Endothelial cell of umbilical vein (primary cell): Measurements from ENCODE around the gene FUT3. TPM values are rescaled to one million over a fixed set of nuclear protein-coding genes. Genes with fewer than 3 reads are reported as not detected.
A peak's percentile ranks its signal among the peaks of the same experiment; 100 is the strongest.

Experiments
- BruUV-seq: library from RNA; stranded (reverse); fragments of 400-500 nt; replicated peaks from 2 replicates; lab custom pipeline; 2021; lab: Mats Ljungman, UMichigan
- CTCF ChIA-PET: fragments of 300-600, 350-600 bp; sonication (Branson Sonifier 250); formaldehyde crosslinking; loops from one replicate; lab custom pipeline; 2021; ENCODE audit warnings: antibody characterized with exemption, inconsistent platforms; lab: Charles Lee
- POLR2A ChIA-PET: fragments of 300-600, 350-600 bp; sonication (Branson Sonifier 250); formaldehyde crosslinking; loops from one replicate; lab custom pipeline; 2021; ENCODE audit warnings: antibody characterized with exemption, inconsistent platforms; lab: Charles Lee
- DNase-seq: peaks from one replicate; pipeline ENCODE4 v3.0.0-alpha.2; 2011; ENCODE audit warnings: low read depth, low spot score
- FAIRE-seq: peaks from 2 replicates; lab custom pipeline; 2011; peaks lifted over from hg19 to GRCh38; lab: Jason Lieb, UNC
- H2AFZ ChIP-seq: 2 replicates; pipeline ENCODE4 v1.6.0; 2012; ENCODE audit warnings: low read depth, low read length, control low read depth, inconsistent platforms
- H3K27ac ChIP-seq: 2 replicates; pipeline ENCODE4 v1.5.1; 2011; ENCODE audit warnings: low read depth, mild to moderate bottlenecking, control low read depth, low read length, moderate library complexity; ENCODE audit not compliant: insufficient read depth
- H3K27me3 ChIP-seq, 2 experiments: 2 replicates each; pipeline versions ENCODE4 v1.6.0 to v1.6.1; 2011; ENCODE audit warnings: low read length in 2 of 2, mixed read lengths in 1 of 2; ENCODE audit not compliant: control insufficient read depth in 2 of 2, insufficient read depth in 2 of 2
- H3K36me3 ChIP-seq, 2 experiments: 2 replicates in 1 of 2; 3 replicates in 1 of 2; pipeline ENCODE4 v1.5.1; 2011; ENCODE audit warnings: low read length in 2 of 2, mild to moderate bottlenecking in 1 of 2, moderate library complexity in 1 of 2; ENCODE audit not compliant: control insufficient read depth in 2 of 2, insufficient read depth in 2 of 2; ENCODE audit errors: extremely low read depth in 1 of 2
- H3K4me1 ChIP-seq: 3 replicates; pipeline ENCODE4 v1.5.1; 2011; ENCODE audit warnings: mild to moderate bottlenecking, low read length; ENCODE audit not compliant: control insufficient read depth, insufficient read depth; ENCODE audit errors: extremely low read depth
- H3K4me2 ChIP-seq: 2 replicates; pipeline ENCODE4 v1.6.1; 2011; ENCODE audit warnings: low read length, control low read depth, mixed read lengths; ENCODE audit not compliant: insufficient read depth
- H3K4me3 ChIP-seq, 3 experiments: fragments of 200-600 bp in 1 of 3; sonication (generic), shearing (Covaris generic) in 1 of 3; replicated peaks in 1 of 3; 2 replicates each; pipeline ENCODE4 v1.5.1; 2011 to 2016; ENCODE audit warnings: control low read depth in 3 of 3, low read length in 3 of 3, mild to moderate bottlenecking in 2 of 3, inconsistent platforms in 1 of 3, low read depth in 1 of 3, moderate library complexity in 1 of 3; ENCODE audit not compliant: insufficient read depth in 1 of 3
- H3K79me2 ChIP-seq: 2 replicates; pipeline ENCODE4 v1.6.0; 2012; ENCODE audit warnings: low read length, inconsistent platforms; ENCODE audit not compliant: control insufficient read depth, insufficient read depth
- H3K9ac ChIP-seq: replicated peaks from 2 replicates; pipeline ENCODE3; 2011; ENCODE audit warnings: low read length, control low read depth; ENCODE audit not compliant: insufficient read depth; ENCODE audit errors: extremely low read depth
- H3K9me1 ChIP-seq: replicated peaks from 3 replicates; pipeline ENCODE4 v1.6.0; 2011; ENCODE audit warnings: mild to moderate bottlenecking, low read length; ENCODE audit not compliant: control insufficient read depth, insufficient read depth; ENCODE audit errors: extremely low read depth
- H3K9me3 ChIP-seq: replicated peaks from 2 replicates; pipeline ENCODE4 v1.5.1; 2012; ENCODE audit warnings: low read length, inconsistent platforms; ENCODE audit not compliant: control insufficient read depth, insufficient read depth
- H4K20me1 ChIP-seq: replicated peaks from 2 replicates; pipeline ENCODE3; 2011; ENCODE audit warnings: mild to moderate bottlenecking, low read length; ENCODE audit not compliant: control insufficient read depth, insufficient read depth; ENCODE audit errors: extremely low read depth
- EZH2 ChIP-seq: IDR thresholded peaks from 2 replicates; pipeline ENCODE4 v1.6.1; 2012; ENCODE audit warnings: borderline replicate concordance, low read depth, mild to moderate bottlenecking, moderate library complexity, low read length, inconsistent platforms; ENCODE audit not compliant: severe bottlenecking
- MYC ChIP-seq: IDR thresholded peaks from one replicate; pipeline ENCODE4 v1.6.1; 2011; ENCODE audit warnings: mild to moderate bottlenecking, low read depth, low read length
- POLR2A ChIP-seq: IDR thresholded peaks from 2 replicates; pipeline ENCODE4 v1.6.1; 2012; ENCODE audit warnings: low read depth, mild to moderate bottlenecking, control low read depth, low read length
- POLR2AphosphoS5 ChIP-seq: IDR thresholded peaks from 2 replicates; pipeline ENCODE4 v1.6.1; 2012; ENCODE audit warnings: low read depth, mild to moderate bottlenecking, control low read depth, low read length, moderate library complexity; ENCODE audit not compliant: insufficient read depth
- dilution Hi-C: fragments of 300-500 bp; cut with MboI; formaldehyde crosslinking; loops from one replicate; pipeline ENCODE4 v1.15.0; 2019; ENCODE audit warnings: low sequenced_read_pairs; ENCODE audit not compliant: extremely low pct_ligation_motif_present
- intact Hi-C: fragments of 100-400 bp; cut with micrococcal nuclease; formaldehyde crosslinking; loops from one replicate; pipeline ENCODE4 v1.10.0; 2022
- polyA plus RNA-seq, 4 experiments: library from polyadenylated mRNA; depleted of rRNA in 3 of 4; stranded (reverse) in 3 of 4; unstranded in 1 of 4; fragments of >200 nt; gene quantifications; 2 replicates each; pipeline versions ENCODE4 v1.2.1 to v1.2.3, GENCODE V29; 2011 to 2012; ENCODE audit warnings: missing spikeins in 1 of 4
- total RNA-seq: library from RNA; stranded (reverse); gene quantifications from 2 replicates; pipeline ENCODE4 v1.2.3, GENCODE V29; 2021
- TF ChIP-seq, protein P1 (sequence below), 2 donors: IDR thresholded peaks; 1 replicate in 1 of 2; 2 replicates in 1 of 2; pipeline ENCODE4 v1.5.1; 2011; ENCODE audit warnings: low read length in 2 of 2, mild to moderate bottlenecking in 2 of 2, moderate library complexity in 2 of 2, control low read depth in 1 of 2, inconsistent platforms in 1 of 2, low read depth in 1 of 2; ENCODE audit not compliant: insufficient read depth in 1 of 2; ENCODE audit errors: extremely low read depth in 1 of 2

The FUT3 gene
- total and polyA plus RNA-seq, 2 donors (not counting 3 experiments of a cell fraction or from before 2014, with no cell fraction given): not detected

GRCh38 chr19:5829567-5830310, 21.5 kb downstream of the FUT3 start:
- H3K9me3 ChIP-seq: no peaks in the 10 kb centered on the region
- H3K4me1 ChIP-seq: peaks cover 7% of the 10 kb centered on the region
- no peaks in the 10 kb centered on the region for H3K79me2 ChIP-seq
- H3K4me2 ChIP-seq: no peak overlapping the region
- H3K9me1 ChIP-seq: no peaks in the 10 kb centered on the region
- no peak overlapping the region for H3K27ac ChIP-seq
- no peaks in the 10 kb centered on the region for H4K20me1 ChIP-seq
- no peak for TF ChIP-seq POLR2A
- peak; percentile 41 for TF ChIP-seq EZH2
- H2AFZ ChIP-seq: peak overlapping the region; percentile 9
- ChIA-PET POLR2A (interaction anchor here (0.6 to 3.2 kb wide), 2 partner anchors 74 to 146 kb away, joined by 4 to 14 read pairs; partner anchors contain the start of genes NDUFA11 and VMAC), CTCF (interaction anchor here (0.6 to 3.1 kb wide), 4 partner anchors 19 to 64 kb away, joined by 3 to 42 read pairs (median 5); partner anchors contain the start of gene NRTN)
- H3K27me3 ChIP-seq: peaks cover 0 to 3% of the 10 kb centered on the region in 2 experiments
- no peak overlapping the region for H3K4me3 ChIP-seq
- no TSS peak for BruUV-seq
- FAIRE-seq (no peak), DNase-seq (no peak)
- dilution Hi-C loops: no loop called here
- intact Hi-C loops: loop anchor here (2.0 kb wide), 1 partner anchor 75 kb away; the partner anchor contains the start of gene VMAC
- H3K36me3 ChIP-seq: no peaks in the 10 kb centered on the region
- no peak overlapping the region for H3K9ac ChIP-seq

DNA sequence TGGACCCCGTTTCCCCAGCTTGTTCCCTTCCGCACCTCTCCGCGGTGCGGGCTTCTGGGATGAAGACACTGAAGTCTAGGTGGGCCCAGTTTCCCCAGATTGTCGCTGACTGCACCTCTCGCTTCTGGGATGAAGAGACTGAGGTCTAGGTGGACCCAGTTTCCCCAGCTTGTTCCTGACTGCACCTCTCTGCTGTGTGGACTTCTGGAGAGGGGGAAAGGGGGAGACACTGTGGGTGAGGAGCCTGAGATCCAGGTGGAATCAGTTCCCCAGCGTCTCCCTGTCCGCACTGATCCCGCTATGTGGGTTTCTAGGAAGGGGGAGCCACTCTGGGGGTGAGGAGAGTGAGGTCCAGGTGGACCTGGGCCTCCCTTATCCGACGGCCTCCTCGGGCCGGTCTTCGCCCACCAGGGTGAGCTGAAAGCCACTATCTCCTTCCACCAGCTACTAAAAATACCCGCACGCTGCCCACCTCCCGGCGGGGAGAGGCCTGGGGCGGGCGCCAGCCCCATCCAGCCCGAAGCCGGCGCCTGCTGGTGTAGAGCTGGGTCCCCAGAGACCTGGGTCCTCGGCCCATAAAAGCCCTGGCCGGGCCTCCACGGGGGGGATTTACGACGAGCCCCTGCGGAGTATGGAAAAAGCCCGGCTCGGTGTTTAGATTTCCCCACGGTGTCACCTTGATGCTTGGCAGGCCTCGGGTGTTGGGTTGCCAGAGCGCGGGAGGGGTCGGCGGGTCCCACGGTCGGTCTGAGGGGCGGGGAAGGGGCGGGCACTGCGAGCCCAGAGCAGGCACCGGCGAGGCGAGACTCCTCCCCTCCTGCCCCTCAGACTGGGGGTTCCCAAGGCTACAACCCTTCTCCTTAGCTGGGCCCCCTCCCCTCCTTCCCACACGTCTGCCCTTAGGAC, 22.3 kb downstream of the FUT3 start:
- no peaks in the 10 kb centered on the region for H3K36me3 ChIP-seq
- H4K20me1 ChIP-seq: no peaks in the 10 kb centered on the region
- POLR2A ChIA-PET: interaction anchor here (0.6 to 3.2 kb wide), 5 partner anchors 21 to 146 kb away, joined by 3 to 14 read pairs (median 4); partner anchors contain the start of genes NDUFA11 and VMAC
- TSS peak; percentile 97 for BruUV-seq
- H3K4me2 ChIP-seq: peak overlapping the region; percentile 55
- H3K27ac ChIP-seq: peak overlapping the region; percentile 36
- dilution Hi-C loops (no loop called here), intact Hi-C loops (loop anchor here (2.0 kb wide), 1 partner anchor 76 kb away; the partner anchor contains the start of gene VMAC)
- peak overlapping the region; percentile 9 for H2AFZ ChIP-seq
- FAIRE-seq: peak; percentile 28
- no peaks in the 10 kb centered on the region for H3K9me3 ChIP-seq
- DNase-seq: peak; percentile 16
- H3K9me1 ChIP-seq: no peaks in the 10 kb centered on the region
- CTCF ChIA-PET: interaction anchor here (1.2 to 3.1 kb wide), 4 partner anchors 20 to 64 kb away, joined by 3 to 42 read pairs (median 6); partner anchors contain the start of gene NRTN
- no peaks in the 10 kb centered on the region for H3K79me2 ChIP-seq
- TF ChIP-seq, protein P1, sequence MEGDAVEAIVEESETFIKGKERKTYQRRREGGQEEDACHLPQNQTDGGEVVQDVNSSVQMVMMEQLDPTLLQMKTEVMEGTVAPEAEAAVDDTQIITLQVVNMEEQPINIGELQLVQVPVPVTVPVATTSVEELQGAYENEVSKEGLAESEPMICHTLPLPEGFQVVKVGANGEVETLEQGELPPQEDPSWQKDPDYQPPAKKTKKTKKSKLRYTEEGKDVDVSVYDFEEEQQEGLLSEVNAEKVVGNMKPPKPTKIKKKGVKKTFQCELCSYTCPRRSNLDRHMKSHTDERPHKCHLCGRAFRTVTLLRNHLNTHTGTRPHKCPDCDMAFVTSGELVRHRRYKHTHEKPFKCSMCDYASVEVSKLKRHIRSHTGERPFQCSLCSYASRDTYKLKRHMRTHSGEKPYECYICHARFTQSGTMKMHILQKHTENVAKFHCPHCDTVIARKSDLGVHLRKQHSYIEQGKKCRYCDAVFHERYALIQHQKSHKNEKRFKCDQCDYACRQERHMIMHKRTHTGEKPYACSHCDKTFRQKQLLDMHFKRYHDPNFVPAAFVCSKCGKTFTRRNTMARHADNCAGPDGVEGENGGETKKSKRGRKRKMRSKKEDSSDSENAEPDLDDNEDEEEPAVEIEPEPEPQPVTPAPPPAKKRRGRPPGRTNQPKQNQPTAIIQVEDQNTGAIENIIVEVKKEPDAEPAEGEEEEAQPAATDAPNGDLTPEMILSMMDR (IDR thresholded peaks at IDR 0.05; ENCODE audit: extremely low read depth in 1 of 2, insufficient read depth in 1 of 2, low read depth in 1 of 2, low read length in 2 of 2): no peak
- TF ChIP-seq MYC (no peak), EZH2 (peak; percentile 25), POLR2AphosphoS5 (no peak)
- H3K4me1 ChIP-seq: peaks cover 7% of the 10 kb centered on the region
- peak overlapping the region; percentile 58 for H3K9ac ChIP-seq
- peak overlapping the region in 2 of 3 experiments; percentile 38 to 60 for H3K4me3 ChIP-seq
- peaks cover 0 to 3% of the 10 kb centered on the region in 2 experiments for H3K27me3 ChIP-seq
